Eye (tissue), 1 donor: ENCODE data around the gene CH25H.
"Not testable (repeated sequence)": the region's sequence is repeated elsewhere in the genome, so short reads cannot be mapped to it uniquely, and the experiment has no call there.

Experiments
- DNase-seq: peaks from one replicate; pipeline ENCODE4 v3.0.0-alpha.2; 2015

CH25H gene, protein sequence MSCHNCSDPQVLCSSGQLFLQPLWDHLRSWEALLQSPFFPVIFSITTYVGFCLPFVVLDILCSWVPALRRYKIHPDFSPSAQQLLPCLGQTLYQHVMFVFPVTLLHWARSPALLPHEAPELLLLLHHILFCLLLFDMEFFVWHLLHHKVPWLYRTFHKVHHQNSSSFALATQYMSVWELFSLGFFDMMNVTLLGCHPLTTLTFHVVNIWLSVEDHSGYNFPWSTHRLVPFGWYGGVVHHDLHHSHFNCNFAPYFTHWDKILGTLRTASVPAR

DNA sequence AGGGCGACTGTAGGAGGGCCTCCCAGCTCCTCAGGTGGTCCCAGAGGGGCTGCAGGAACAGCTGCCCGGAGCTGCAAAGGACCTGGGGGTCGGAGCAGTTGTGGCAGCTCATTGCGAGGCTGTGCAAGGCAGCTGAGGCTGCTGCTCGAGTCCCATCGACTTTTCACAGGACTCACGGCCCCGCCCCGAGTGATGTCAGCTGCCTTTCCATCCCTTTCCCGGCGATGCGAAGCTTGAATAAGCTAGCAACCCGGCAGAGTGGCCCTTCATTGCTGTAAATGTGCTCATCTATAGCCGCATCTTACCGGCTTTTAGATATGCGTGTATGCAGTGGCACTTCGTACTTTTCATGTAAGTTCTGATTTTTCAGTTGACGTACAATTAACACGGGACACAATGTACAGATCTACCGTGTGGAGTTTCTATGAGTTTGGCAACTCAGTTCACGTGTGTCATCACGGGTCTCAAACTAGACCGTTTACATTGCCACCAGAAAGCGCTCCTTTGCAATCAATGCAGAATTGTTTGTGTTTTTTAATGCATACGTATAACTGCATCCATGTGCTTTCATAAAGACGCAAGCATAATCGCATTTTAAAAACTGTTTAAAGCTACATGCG, at the start of gene CH25H:
CH25H (minus strand) TSS at position 137 of the 620 bp plus-strand sequence; CDS start at position 112, 25 bp downstream.
- DNase-seq: peak; percentile 89

DNA sequence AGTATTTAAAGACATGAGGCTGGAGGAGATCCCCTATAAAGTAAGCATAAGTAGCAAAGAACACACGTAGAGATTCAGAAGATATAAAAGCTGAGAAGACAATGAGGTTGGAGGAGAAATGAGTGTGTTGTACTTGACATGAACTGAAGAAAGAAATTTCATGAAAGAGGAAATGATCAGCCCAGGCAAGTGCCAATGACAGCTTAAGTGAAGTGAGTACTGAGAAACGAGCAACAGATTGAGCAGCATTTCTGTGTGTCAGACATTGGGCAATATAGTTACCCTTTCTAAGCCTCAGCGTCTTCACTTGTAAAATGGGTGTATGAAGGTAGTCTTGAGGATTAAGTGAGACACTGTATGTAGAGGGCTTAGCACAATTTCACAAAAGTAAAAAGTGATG, 49.2 kb upstream of the CH25H start:
- DNase-seq: no peak

GRCh38 chr10:89255793-89256192, 48.7 kb upstream of the CH25H start:
- no peak for DNase-seq

DNA sequence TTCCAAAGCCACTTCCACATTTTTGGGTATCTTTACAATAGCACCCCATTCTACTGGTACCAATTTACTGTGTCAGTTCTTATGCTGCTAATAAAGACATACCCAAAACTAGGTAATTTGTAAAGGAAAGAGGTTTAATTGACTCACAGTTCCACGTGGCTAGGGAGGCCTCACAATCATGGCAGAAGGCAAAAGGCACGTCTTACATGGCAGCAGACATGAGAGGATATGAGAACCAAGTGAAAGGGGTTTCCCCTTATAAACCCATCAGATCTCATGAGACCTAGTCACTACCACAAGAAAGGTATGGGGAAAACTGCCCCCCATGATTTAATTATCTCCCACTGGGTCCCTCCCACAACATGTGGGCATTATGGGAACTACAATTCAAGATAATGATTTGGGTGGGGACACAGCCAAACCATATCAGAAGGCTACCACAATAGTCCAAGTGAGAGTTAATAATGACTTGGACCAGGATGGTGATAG, 48.0 kb upstream of the CH25H start:
- DNase-seq: not testable (repeated sequence)

DNA sequence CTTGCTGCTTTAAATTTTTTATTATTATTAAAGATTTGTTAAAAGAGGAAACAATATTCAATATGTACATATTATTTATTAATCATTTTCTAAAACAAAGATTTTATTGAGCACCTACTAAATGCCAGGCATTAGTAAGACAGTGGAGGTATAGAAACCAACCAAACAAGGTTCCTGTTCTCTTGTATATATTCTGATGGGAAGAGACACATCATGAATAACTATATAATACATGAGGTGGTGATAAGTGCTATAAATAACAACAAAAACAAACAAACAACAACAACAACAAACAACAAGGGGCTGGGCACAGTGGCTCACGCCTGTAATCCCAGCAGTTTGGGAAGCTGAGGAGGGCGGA, 45.1 kb upstream of the CH25H start:
- no peak for DNase-seq

DNA sequence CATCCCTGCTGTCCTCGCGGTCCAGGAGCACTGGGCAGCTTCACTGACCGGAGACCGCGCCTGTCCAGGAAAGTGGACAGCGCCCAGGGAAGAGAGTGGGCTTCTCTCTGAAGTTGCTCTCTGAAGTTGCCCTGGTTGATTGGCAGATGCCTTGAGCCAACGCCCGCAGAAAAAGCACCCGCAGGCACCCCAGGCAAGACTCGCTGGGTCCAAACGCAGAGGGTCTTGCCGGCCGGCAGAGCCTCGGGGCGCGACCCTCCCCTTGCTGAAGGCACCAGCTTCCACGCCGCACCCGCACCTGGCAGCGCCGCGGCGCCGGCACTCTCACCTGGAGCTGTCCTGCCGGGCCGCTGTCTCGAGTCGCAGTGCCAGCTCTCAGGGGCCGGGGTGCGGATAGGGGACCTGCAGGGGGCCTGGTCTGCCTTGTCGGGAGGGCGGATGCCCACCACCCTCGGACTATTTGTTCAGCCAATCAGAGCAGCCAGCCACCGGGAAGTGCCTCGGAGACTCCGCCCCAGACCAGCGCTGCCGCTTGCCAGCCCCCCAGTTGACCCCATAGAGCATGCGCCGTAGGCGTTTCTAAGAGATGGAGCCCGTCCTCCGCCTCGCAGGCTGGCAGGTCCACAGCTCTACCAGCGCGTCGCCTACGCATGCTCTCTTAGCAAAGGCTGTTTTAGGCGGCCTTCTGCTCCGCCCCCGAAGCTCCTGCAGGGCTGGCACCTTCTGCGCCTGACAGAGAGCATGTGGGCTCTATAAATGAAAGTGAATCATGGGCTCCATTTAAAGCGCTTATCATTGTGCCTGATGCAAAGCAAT, 44.5 kb upstream of the CH25H start, which contains the start of gene LIPA:
LIPA (minus strand) TSS at position 367 of the 816 bp plus-strand sequence. CDS start 4,127 bp downstream, outside the sequence.
- peak; percentile 98 for DNase-seq

- DNase-seq: no peak
Observed at GRCh38 chr10:89250865-89251408, 43.8 kb upstream of the CH25H start.

- DNase-seq: no peak
Observed at GRCh38 chr10:89248990-89249389, 41.9 kb upstream of the CH25H start.

DNA sequence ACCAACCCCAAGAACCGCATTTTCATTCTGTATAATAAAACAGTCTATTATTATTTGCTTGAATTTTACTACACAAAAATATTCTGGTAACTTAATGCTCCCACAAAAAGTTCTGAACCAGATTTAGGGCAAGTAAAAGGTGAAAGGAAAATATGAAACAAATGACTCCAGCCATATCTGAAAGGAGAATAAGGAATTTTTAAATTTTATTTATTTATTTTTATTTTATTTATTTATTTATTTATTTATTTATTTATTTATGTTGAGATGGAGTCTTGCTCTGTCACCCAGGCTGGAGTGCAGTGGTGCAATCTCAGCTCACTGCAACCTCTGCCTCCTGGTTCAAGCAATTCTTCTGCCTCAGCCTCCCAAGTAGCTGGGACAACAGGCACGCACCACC, 40.5 kb upstream of the CH25H start:
- DNase-seq: not testable (repeated sequence)

DNA sequence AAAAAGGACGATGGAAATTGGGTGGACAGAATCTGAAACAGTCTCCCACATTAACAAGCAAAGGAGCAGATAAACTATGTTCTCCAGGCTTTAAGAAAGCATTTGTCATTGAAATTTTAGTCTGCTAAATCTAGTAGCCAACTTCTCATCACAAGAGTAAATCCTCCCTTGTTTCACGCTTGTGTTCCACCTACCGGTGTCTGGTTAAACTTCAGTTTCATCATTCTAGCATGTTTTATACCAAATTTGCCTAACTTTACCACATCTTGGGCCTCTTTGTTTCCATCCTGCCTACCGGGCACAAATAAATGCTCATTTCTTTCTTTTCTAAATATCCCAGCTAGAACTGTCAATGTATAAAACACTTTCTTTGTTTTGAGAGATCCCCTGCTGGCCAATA, 38.7 kb upstream of the CH25H start:
- DNase-seq: no peak

- DNase-seq: no peak
Observed at GRCh38 chr10:89242840-89243568, 35.9 kb upstream of the CH25H start.

- no peak for DNase-seq
Observed at GRCh38 chr10:89242345-89242684, 35.2 kb upstream of the CH25H start.

DNA sequence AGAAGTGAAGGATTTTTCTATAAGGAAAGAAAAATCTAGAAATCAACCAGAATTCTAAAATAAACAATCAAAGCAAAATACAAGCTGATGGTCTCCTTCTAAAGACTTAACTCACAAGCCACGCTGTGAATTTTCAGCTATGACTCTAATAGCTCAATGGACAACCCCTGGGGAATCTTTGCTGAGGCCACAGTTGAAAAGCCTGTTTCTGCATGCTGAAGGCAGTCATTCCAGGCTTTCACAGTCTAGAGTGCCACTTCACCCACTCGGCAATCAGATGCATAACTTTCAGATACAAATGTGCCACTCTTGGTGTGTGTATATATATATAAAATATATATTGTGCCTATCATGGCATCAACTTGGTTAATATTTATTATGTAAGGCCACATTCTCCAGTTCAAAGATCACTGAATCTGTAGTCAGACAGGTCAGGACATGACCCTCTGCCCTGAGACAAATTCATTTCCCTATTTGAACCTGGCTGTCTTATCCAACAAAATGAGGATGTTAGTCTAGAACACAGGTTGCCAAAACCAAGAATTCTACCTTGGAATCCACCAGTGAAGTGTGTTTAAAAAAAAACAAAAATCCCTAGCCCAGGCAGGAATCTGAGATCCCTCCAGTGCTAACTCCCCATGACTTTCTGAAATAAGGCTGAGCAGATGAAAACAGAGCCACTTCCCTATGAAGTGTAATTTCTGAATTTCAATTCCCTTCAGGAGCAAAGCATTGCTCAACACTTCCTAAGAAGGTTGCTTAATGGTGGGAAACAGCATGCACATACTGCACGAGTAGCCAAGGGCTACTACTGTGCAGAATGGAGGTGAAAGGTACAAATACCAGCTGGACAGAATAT, 34.6 kb upstream of the CH25H start:
- DNase-seq: no peak

- no peak for DNase-seq
Observed at GRCh38 chr10:89241026-89241425, 33.9 kb upstream of the CH25H start.

DNA sequence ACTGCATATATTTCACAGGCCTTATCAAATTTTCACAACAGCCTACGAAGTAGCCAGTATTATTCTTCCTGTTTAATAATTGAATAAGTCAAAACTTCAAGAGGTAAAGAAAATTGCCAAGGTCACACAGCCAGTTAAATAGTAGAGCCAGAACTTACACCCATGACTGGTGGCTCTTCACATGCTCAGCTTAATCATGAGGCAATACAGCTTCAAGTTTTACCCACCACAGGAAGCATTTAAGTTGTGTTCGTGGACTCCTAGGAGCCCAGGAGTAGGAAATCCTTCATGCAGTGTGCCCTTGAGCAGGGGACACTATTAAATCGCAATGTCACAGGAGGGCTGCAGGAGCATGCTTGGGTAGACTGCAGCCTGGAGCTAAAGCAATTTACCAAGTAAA, 33.4 kb upstream of the CH25H start:
- DNase-seq: no peak

DNA sequence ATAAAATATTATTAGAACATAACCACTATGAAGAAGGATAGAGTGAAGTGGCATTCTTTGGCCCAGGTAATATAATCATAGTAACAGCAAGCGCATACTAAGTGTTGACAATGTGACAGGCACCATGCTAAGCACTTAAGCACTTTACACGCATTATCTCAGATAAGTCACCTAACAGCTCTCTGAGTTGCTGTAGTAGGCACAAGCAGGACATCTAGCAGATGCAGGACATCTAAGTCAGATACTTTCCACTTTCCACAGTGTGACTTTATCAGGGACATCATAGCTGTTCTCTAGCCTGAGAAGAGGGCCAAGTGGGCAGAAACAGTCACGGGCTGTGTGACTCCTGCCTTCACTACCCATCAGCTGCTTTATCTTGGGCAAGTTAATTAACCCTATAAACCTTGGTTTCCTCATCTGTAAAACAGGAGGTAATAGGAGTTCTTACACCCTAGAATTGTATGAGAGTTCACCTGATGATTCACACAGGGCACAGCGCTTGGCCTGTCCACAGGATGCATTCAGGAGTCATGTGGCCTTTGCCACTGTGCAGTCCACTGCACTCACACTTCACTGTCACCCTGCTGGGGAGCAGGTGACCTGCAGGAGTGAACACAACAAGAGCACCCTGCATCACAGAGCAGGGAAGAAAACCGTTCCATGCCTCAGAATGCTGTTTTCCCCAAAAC, 32.0 kb upstream of the CH25H start:
- DNase-seq: no peak

- no peak for DNase-seq
Observed at GRCh38 chr10:89237849-89238248, 30.7 kb upstream of the CH25H start.

DNA sequence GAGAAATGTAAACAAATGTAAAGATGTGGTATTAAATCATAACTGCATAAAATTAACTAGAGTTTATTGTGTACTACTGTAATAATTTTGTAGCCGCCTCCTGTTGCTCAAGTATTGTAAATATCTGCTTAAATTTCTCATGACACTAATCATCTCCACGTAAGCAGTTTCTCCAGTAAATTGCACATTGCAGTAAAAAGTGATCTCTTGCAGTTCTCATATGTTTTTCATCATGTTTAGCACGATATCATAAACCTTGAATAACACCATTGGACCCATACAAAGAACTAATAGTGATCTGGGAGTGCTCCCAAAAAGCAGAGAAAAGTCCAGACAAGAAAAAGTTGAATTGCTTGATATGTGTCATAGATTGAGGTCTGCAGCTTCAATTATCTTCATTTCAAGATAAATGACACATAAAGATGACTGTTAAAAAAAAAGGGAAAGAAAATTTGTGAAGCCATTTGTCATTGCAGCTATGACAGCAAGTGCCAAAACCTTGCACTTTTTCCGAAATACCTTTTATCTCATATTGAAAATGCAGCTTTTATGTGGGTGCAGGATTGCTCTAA, 29.2 kb upstream of the CH25H start:
- DNase-seq: no peak

DNA sequence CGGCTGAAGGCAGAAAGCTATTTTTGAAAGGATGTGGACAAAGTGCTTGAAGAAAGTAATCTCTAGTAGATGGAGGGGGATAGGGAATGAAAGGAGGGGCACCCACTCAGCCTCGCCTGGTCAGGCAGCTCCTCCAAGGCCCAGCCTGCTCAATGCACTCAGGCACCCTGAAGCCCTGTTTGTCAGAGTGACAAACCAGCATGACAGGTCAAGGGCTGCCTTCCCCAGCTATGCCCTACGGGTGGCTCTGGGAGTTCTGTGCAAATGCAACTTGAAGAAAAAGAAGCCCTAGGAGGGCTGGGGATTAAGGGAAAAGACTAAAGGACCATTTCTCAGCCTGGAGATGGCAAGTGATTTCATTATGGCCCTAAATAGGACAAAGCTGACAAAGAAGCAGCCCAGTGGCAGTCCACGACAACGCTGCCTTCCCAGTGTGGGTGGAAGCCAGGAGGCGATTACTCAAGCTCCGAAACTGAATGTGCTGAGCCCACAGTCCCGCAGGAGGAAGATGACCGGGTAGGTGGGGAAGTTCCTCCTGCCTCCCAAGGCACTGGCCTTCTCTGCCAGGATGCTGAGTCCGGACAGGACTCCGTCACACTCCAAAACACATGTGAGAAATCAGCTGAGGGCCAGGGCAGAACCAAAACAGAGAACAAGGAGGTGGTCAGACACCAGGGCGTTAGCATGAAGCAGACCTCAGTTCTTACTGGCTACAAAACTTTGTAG, 28.1 kb upstream of the CH25H start:
- DNase-seq: no peak

- DNase-seq: no peak
Observed at GRCh38 chr10:89233033-89233432, 25.9 kb upstream of the CH25H start.
